Measurements from ENCODE around the gene TMSB4Y. TPM values are rescaled to one million over a fixed set of nuclear protein-coding genes. Genes with fewer than 3 reads are reported as not detected.

TMSB4Y gene
- 0.79 TPM in 1 of 2 replicates, not detected in the other for total RNA-seq

- DNase-seq (ENCODE audit: low read depth in 2 of 2) = no peak
These were observed at the start of gene TMSB4Y for GRCh38 chrY:13703568-13703968. Gene TMSB4Y (plus strand): TSS chrY:13703899.

- no peak for DNase-seq (ENCODE audit: low read depth in 2 of 2)
These were observed 39.5 kb upstream of the TMSB4Y start for GRCh38 chrY:13664162-13664561.

- no peak for DNase-seq (ENCODE audit: low read depth in 2 of 2)
These were observed 32.6 kb upstream of the TMSB4Y start for GRCh38 chrY:13671122-13671521.

- no peak for DNase-seq (ENCODE audit: low read depth in 2 of 2)
These were observed 1.4 kb upstream of the TMSB4Y start for GRCh38 chrY:13702276-13702675.

GRCh38 chrY:13704121-13704930 lies 627 bp downstream of the TMSB4Y start:
- no peak for DNase-seq (ENCODE audit: low read depth in 2 of 2)

- no peak for DNase-seq (ENCODE audit: low read depth in 2 of 2)
These were observed 1.5 kb downstream of the TMSB4Y start for GRCh38 chrY:13705197-13705596.

- DNase-seq (ENCODE audit: low read depth in 2 of 2) = no peak
These were observed 4.3 kb downstream of the TMSB4Y start for GRCh38 chrY:13708038-13708437.

- DNase-seq (ENCODE audit: low read depth in 2 of 2) = no peak
These were observed 15.3 kb downstream of the TMSB4Y start for GRCh38 chrY:13718996-13719395.

GRCh38 chrY:13729517-13729916 lies 25.8 kb downstream of the TMSB4Y start:
- DNase-seq (ENCODE audit: low read depth in 2 of 2) = no peak

- DNase-seq (ENCODE audit: low read depth in 2 of 2) = no peak
These were observed 34.9 kb downstream of the TMSB4Y start for GRCh38 chrY:13738618-13739017.

GRCh38 chrY:13751289-13752071 lies 47.8 kb downstream of the TMSB4Y start:
- no peak for DNase-seq (ENCODE audit: low read depth in 2 of 2)

GRCh38 chrY:13754661-13755060 lies 51.0 kb downstream of the TMSB4Y start:
- no peak for DNase-seq (ENCODE audit: low read depth in 2 of 2)

Other genes with a start within 250 kb of the TMSB4Y start
- gene UTY, start 223.9 kb upstream of the TMSB4Y start, total RNA-seq = 16.3 TPM in 1 of 2 replicates, not detected in the other

Data from lung microvascular endothelial cell (primary cell).